Measurements from ENCODE around the gene MRPS15.

The MRPS15 gene

GRCh38 chr1:36455386-36455785 is 8.8 kb downstream of the MRPS15 start:
- TF ChIP-seq, protein P1, sequence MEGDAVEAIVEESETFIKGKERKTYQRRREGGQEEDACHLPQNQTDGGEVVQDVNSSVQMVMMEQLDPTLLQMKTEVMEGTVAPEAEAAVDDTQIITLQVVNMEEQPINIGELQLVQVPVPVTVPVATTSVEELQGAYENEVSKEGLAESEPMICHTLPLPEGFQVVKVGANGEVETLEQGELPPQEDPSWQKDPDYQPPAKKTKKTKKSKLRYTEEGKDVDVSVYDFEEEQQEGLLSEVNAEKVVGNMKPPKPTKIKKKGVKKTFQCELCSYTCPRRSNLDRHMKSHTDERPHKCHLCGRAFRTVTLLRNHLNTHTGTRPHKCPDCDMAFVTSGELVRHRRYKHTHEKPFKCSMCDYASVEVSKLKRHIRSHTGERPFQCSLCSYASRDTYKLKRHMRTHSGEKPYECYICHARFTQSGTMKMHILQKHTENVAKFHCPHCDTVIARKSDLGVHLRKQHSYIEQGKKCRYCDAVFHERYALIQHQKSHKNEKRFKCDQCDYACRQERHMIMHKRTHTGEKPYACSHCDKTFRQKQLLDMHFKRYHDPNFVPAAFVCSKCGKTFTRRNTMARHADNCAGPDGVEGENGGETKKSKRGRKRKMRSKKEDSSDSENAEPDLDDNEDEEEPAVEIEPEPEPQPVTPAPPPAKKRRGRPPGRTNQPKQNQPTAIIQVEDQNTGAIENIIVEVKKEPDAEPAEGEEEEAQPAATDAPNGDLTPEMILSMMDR (IDR thresholded peaks at IDR 0.05; ENCODE audit: low read depth, low read length), result no peak
- no peak for DNase-seq
- Histone ChIP-seq H3K36me3 (peaks cover 9% of the 10 kb centered on the region; the same call in 1 of the 2 replicates), H3K27me3 (no peaks in the 10 kb centered on the region), H3K9me3 (no peaks in the 10 kb centered on the region), H3K4me3 (ENCODE audit: low read depth, low read length) (no peak overlapping the region), H3K4me1 (no peaks in the 10 kb centered on the region)

GRCh38 chr1:36453600-36454388 is 10.4 kb downstream of the MRPS15 start:
- DNase-seq, result no peak
- Histone ChIP-seq H3K4me3 (ENCODE audit: low read depth, low read length) (no peak overlapping the region), H3K4me1 (no peaks in the 10 kb centered on the region), H3K36me3 (peaks cover 8% of the 10 kb centered on the region; the same call in 1 of the 2 replicates), H3K9me3 (no peaks in the 10 kb centered on the region), H3K27me3 (no peaks in the 10 kb centered on the region)
- TF ChIP-seq, protein P1 (IDR thresholded peaks at IDR 0.05; ENCODE audit: low read depth, low read length), result no peak

- TF ChIP-seq, protein P1 (IDR thresholded peaks at IDR 0.05; ENCODE audit: low read depth, low read length), result no peak
- peaks cover 8% of the 10 kb centered on the region; the same call in 1 of the 2 replicates for H3K36me3 ChIP-seq
- H3K4me1 ChIP-seq, result no peaks in the 10 kb centered on the region
- H3K27me3 ChIP-seq, result no peaks in the 10 kb centered on the region
- H3K9me3 ChIP-seq, result no peaks in the 10 kb centered on the region
- DNase-seq, result no peak
- H3K4me3 ChIP-seq (ENCODE audit: low read depth, low read length), result no peak overlapping the region
These were observed 11.1 kb downstream of the MRPS15 start for GRCh38 chr1:36453051-36453450.

DNA sequence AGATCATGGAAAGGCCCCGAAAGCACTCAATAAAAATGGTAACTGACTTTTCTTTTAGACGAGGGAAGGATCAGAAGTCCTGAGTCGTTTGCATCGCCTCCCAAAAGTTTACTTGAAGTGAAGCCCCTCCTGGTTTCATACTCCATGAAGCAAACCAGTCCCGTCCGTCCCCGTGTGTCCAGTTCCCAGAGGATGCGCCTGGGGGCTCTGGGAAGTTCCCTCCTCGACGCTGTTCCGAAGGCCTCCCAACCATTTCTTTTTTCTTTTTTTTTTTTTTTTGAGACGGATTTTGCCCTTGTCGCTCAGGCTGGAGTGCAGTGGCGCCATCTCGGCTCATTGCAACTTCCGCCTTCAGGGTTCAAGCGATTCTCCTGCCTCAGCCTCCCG is 13.3 kb downstream of the MRPS15 start:
- TF ChIP-seq, protein P1 (IDR thresholded peaks at IDR 0.05; ENCODE audit: low read depth, low read length), result no peak
- peak overlapping the region; percentile 68 for H3K4me3 ChIP-seq (ENCODE audit: low read depth, low read length)
- no peaks in the 10 kb centered on the region for H3K4me1 ChIP-seq
- no peaks in the 10 kb centered on the region for H3K9me3 ChIP-seq
- no peaks in the 10 kb centered on the region; the same call in 1 of the 2 replicates for H3K36me3 ChIP-seq
- no peak for DNase-seq
- no peaks in the 10 kb centered on the region for H3K27me3 ChIP-seq

DNA sequence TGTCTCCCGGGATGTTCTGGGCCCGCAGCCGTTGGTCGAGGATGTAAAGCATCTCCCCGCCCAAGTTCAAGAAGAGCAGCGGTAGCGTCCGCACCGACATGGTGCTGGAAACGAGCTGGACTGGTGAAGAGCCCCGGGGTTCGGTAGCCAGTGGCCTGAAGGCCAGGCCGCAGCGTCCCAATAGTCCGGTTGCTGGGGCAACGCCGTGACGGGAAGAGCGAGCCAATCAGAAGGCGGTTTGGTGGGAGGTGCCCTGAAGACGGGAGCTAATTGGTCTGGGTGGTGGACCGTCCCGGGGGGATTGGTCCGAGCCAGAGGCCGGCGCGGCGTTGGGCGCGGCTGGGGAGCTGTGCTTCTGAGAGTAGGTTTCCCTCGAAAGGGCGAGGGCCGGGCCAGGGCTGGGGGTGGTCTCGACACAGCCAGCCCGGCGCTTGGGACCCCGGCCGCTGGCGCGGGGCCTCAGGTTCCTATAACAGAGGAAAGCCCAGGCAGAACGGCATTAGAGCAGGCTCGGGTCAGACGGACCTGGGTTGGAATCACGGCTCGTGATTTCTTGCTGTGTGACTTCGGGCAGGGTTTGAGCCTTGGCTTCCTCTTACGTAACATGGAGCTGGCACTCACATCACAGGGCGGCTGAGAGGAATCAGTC is 13.8 kb downstream of the MRPS15 start, which contains the start of gene OSCP1:
Gene OSCP1 (minus strand): TSS at position 182 of the 649 bp plus-strand sequence. CDS start 82 bp downstream, at position 100.
- Histone ChIP-seq H3K27me3 (no peaks in the 10 kb centered on the region), H3K4me3 (ENCODE audit: low read depth, low read length) (peak within 1 kb of the TSS; percentile 68), H3K4me1 (no peaks in the 10 kb centered on the region), H3K36me3 (no peaks in the 10 kb centered on the region), H3K9me3 (no peaks in the 10 kb centered on the region)
- TF ChIP-seq, protein P1 (IDR thresholded peaks at IDR 0.05; ENCODE audit: low read depth, low read length), result no peak
- DNase-seq, result peak; percentile 89
